HG03457 (cell line): ENCODE results near the gene B9D1.

Experiments used
- ATAC-seq: cut with Tn5 transposase; IDR thresholded peaks from one replicate; pipeline ENCODE4 v1.9.1; 2021; ENCODE audit warnings: moderate number of reproducible peaks; ENCODE audit not compliant: unreplicated experiment

B9D1 gene

DNA sequence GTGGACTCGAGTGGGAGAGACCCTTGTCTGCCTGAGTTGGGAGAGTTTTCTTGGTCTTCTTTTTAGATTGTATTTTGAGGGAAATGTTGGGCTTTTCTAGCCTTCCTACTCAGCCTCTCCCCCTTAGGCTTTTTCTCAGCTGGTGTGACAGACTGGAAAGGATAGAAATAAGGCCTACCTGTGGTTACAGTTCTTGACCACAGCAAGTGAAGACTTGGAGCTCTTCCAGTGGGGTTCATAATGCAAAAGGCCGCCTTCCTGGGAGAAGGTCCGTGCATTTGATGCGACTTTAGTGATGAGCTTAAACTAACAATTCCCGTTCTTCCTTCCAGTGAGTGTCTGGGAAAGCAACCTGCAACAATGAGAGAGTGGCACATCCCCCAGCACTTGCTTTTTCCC, 56.8 kb downstream of the B9D1 start:
- ATAC-seq: no peak

DNA sequence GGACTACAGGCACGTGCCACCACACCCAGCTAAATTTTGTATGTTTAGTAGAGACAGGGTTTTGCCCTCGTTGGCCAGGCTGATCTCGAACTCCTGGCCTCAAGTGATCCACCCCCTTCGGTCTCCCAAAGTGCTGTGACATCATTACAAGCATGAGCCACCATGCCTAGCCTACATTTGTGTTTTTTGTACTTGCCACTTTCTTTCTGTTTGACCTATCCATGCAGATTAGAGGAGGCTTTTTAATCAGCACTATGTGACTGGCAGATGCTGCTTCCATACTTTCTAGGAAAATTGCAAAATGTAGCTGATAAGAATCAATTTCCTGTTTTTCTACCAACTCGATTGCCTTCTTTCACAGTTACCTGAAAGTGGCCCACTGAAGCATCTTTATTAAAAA, 57.3 kb downstream of the B9D1 start:
- ATAC-seq: no peak

DNA sequence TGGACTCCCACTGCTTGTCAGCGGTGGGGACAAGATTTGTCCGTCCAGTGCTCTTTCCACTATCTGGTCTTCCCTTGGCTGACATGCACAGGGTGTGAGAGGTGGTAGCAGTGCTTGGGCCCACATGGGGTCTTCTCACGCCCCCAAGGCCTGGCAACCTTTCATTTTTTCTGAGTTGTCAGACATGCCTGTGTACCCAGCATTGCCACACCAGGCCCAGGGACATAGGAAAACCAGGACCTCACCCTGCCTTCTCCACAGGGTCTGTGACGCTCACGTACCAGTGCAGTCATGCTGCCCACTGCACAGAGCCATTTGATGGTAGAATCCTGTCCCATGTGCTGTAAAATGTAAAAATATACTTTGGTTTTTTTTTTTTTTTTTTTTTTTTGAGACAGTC, 57.8 kb downstream of the B9D1 start:
- no peak for ATAC-seq

DNA sequence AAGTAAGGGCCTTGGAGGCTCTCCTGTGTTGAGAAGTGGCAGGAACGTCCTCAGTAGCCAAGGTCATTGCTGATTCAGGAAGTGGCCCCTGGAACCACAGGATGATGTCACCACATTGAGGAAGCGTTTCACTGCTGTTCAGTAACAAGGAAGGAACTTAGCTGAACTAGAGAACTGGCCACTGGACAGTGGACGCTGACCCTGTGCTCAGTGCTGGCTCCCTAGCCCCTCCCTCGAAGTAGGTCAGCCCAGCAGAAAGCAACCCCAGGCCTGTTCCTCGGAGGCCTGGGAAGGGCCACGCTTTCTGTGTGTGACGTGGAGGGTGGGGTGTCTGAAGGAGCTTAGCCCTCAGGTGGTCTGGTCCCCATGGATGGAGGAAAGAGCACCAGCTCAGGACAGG, 58.3 kb downstream of the B9D1 start:
- ATAC-seq: no peak

DNA sequence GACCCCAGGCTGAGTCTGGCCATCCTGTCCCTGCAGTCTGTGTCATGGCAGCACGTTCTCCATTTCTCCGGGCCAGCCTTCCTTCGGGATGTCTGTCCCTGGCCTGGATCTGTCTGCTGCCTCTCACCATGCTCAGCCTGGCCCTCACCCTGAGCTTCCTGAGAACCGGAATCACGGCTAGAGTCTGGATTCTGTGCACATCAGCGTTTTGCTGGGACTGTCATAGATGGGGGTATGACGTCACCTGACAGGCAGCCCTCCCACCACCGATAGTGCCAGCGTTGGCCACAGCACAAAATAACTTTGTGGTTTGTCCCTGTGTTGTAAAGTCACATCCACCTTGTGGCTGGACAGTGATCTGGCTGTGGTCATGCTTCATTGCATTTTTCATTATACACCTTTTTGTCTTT, 59.2 kb downstream of the B9D1 start:
- ATAC-seq: no peak

DNA sequence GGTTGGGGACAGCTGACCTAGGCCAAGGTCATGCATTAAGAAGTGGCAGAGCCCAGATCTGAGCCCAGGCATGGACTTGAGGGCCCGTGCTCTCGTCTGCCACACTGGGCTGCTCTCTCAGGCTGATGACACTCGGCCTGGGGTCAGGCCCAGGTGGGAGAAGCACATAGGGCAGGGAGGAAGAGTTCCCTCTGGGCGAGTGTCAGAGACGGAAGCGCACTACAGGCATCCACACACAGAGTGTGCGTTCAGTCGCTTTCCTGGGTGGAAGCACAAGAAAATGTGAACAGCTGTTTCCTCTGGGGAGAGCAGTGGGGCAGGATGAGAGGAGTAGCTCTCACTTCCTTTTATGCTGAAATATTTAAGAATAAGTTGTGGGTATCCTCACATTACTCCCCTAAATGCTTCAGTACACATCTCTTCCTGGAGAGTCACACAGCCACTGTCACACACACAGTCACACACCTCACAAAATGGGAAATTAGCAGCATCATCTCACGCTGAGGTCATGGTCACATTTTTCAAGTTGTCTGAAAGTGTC, 59.7 kb downstream of the B9D1 start:
- no peak for ATAC-seq

DNA sequence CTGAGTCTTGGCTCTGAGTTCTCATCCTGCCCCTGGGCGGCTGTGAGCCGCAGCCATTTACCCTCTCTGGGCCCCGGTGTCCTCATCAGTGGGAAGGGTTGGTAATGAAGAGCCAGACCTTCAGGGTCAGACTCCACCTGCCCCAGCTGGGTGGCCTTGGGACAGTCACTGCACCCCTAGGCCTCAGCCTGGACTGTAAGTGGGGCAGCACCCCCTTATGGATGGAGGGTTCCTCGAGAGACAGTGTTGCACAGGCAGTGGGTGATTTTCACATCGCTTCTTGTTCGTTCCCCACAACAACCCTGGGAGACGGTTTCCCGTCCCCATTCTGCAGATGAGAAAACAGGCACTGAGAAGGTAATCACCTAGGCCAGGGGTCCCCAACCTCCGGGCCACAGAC, 60.5 kb downstream of the B9D1 start:
- ATAC-seq: no peak

DNA sequence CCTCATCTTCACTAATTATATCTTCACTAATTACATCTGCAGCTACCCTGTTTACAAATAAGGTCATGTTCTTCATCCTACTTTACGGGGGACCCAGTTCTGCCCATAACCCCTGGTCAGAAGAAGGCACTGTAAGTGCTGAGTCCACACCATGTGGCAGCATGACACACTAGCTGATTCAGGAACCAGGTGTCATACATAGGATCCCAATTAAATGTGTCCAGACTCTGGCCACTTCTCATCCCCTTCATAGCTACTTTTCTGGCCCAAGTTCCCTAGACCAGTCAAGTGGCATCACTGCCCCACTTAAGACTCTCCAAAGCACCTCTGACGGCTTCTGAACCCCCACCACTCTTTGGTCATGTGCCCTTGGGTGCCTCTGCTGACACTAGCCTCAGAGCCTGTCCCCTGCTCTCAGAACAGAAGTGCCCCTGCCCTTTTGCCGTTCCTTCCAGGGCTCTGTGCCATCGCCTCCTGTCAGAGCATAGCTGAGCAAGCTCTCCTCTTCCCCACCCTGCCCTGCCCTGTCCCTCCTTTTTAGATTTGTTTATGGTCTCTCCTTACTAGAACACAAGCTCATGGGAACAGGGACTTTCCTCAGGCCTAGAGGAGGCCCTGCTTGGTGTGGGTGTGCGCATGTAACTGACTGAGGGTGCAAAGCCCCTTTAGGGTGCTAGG, 61.1 kb downstream of the B9D1 start:
- no peak for ATAC-seq

DNA sequence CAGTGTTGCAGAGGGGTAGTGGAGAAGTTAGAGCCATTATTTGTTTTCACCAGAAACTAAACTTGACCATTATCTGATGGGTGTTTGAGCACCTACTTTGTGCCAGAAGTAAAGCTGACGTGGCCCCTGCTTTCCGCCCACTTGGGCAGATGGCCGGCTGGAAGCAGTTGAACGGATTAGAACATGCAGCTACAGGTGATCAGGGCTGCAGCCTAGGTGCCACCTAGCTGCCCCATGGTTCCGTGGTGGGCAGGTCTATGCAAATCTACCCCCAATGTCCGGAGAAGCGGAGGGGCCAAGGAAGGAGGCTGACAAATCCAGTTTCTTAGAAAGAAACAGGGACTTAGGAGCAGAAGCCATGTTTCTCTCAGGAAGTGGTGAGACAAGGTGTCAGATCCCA, 62.7 kb downstream of the B9D1 start:
- no peak for ATAC-seq

DNA sequence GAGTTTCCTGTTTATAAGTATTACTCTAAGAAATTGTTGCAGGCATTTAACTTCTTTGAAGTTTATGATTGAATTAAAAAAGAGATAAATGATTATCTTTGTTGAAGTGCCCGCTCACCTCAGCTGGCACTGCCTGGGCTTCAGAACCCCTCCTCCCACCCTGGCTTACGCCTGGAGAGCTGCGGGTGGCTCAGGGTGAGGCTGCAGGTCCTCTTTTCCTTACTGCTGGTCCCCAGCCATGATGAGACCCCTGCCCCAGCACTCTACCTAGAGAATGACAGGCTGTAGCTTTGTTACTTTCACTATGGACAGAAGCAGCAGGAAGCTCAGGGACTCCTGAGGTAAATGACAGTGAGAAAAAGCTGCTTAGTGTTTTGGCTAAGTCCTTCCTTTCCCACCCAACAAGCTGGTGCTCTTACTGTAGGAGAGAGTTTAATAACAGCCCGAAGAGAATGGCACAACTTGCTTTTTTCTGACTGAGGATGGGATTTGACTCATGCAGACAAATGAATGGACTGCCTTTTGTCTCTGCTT, 63.2 kb downstream of the B9D1 start:
- ATAC-seq: no peak

DNA sequence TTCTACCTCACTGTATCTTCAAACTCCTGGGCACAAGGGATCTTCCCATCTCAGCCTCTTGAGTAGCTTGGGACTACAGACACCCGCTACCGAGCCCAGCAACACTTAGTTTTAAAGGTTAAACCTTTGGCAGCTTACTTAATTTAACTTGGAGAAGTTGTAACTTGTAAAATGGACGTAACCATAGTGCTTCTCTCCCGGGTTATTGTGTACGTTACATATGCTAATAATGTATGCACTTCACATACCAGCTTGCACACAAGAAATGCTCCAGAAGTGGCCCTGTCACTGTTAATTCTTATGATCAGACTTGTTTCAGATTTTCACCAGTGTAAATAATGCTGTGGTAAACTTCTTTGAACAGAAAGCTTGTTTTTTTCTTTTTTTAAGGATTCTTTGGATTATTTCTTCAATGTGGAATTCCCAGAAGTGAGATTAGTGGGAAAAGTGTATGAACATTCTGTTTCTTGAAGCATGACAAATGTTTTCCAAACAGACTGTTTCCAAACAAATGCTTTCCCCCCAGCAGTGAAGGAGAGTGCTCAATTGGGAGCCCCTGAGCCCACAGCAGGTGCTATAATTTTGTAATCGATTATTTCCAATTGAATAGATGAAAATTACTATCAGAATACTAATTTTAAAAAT, 63.8 kb downstream of the B9D1 start:
- ATAC-seq: no peak

DNA sequence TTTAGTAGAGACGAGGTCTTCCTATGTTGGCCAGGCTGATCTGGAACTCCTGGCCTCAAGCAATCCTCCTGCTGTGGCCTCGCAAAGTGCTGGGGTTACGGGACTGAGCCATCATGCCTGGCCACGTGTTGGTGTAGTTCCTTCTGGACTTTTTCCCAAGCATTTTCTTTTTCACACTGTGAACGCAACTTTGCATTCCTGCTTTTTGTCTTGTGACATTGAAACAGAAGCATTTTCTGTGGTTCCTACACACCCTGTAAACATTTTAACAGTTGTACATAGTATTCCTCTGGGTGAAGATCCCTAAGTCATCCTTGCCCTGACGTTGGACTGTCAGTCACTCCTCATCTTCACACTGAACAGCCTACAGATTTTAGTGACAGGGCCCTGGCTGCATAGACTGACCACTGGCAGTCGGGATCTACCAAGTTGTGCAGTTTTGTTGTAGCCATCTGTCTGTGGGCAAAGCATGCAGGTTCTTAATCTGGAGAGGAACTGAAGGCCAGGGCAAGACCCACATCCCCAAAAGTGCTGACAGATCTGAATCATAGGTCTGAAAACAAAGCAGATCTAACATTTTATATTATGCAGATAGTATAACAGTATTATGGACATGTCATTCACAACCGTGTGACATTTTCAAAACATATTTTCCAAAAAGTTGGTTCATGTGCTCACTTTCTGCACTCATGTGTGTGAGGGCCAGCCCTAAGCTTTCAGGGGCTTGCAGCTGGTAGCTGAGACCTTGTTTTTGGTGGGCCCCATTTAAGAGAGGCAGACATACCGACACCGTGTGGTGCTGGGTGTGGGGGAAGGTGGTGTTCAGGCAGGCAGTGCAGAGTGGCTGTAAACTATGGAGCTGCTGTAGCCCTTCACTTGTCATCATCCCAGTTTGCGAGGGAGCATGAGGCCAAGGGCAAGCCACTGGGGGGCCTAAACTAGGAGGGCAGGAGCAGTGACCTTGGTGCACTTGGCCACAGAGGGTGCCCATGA, 65.4 kb downstream of the B9D1 start:
- no peak for ATAC-seq

DNA sequence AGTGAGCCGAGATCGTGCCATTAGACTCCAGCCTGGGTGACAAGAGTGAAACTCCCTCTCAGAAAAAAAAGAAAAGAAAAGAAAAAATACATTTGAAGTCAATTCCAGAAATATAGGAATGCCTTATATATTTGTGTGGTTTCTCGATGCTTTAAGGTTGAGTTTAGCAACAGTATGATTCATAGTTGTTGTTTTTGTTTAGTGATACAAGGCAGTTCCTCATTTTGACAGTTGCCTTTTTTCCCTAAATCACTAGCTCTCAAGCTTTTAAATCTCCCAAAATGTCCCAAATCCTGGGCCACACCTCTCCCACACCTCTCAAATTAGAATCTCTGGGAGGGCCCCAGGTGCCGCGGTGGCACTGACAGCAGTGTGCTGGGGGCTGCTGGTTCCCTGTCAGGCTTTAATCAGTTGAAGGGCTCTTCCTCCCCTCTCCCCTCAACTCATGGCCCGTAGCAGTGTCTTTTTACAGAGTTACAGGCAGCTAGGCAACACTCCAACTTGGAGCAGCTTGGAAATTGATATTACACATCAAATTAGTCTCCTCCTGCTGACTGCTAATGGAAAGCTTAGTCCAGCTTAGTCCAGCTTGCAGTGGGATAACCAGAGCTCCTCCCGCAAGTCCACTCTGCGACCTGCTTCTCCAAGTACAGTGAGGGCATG, 66.9 kb downstream of the B9D1 start:
- ATAC-seq: no peak

DNA sequence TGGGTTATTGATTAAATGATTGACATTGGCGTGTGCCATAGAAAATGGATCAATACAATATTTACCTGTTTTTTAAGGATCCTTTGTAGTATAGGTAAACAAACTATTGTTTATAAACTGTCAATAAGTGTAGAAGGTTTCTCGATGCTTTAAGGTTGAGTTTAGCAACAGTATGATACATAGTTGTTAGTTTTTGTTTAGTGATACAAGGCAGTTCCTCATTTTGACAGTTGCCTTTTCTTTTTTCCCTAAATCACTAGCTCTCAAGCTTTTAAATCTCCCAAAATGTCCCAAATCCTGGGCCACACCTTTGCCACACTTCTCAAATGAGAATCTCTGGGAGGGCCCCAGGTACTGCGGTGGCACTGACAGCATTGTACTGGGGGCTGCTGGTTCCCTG, 68.1 kb downstream of the B9D1 start:
- ATAC-seq: no peak
